Endothelial cell of umbilical vein (primary cell): Measurements from ENCODE around the gene CYB5A. TPM values are rescaled to one million over a fixed set of nuclear protein-coding genes. Genes with fewer than 3 reads are reported as not detected.

Experiments used
- BruUV-seq: library from RNA; stranded (reverse); fragments of 400-500 nt; replicated peaks from 2 replicates; lab custom pipeline; 2021; lab: Mats Ljungman, UMichigan
- CTCF ChIA-PET: fragments of 300-600, 350-600 bp; sonication (Branson Sonifier 250); formaldehyde crosslinking; loops from one replicate; lab custom pipeline; 2021; ENCODE audit warnings: antibody characterized with exemption, inconsistent platforms; lab: Charles Lee
- POLR2A ChIA-PET: fragments of 300-600, 350-600 bp; sonication (Branson Sonifier 250); formaldehyde crosslinking; loops from one replicate; lab custom pipeline; 2021; ENCODE audit warnings: antibody characterized with exemption, inconsistent platforms; lab: Charles Lee
- DNase-seq: peaks from one replicate; pipeline ENCODE4 v3.0.0-alpha.2; 2011; ENCODE audit warnings: low read depth, low spot score
- FAIRE-seq: peaks from 2 replicates; lab custom pipeline; 2011; peaks lifted over from hg19 to GRCh38; lab: Jason Lieb, UNC
- H2AFZ ChIP-seq: 2 replicates; pipeline ENCODE4 v1.6.0; 2012; ENCODE audit warnings: low read depth, low read length, control low read depth, inconsistent platforms
- H3K27ac ChIP-seq: 2 replicates; pipeline ENCODE4 v1.5.1; 2011; ENCODE audit warnings: low read depth, mild to moderate bottlenecking, control low read depth, low read length, moderate library complexity; ENCODE audit not compliant: insufficient read depth
- H3K27me3 ChIP-seq, 2 experiments: 2 replicates each; pipeline versions ENCODE4 v1.6.0 to v1.6.1; 2011; ENCODE audit warnings: low read length in 2 of 2, mixed read lengths in 1 of 2; ENCODE audit not compliant: control insufficient read depth in 2 of 2, insufficient read depth in 2 of 2
- H3K36me3 ChIP-seq, 2 experiments: 2 replicates in 1 of 2; 3 replicates in 1 of 2; pipeline ENCODE4 v1.5.1; 2011; ENCODE audit warnings: low read length in 2 of 2, mild to moderate bottlenecking in 1 of 2, moderate library complexity in 1 of 2; ENCODE audit not compliant: control insufficient read depth in 2 of 2, insufficient read depth in 2 of 2; ENCODE audit errors: extremely low read depth in 1 of 2
- H3K4me1 ChIP-seq: 3 replicates; pipeline ENCODE4 v1.5.1; 2011; ENCODE audit warnings: mild to moderate bottlenecking, low read length; ENCODE audit not compliant: control insufficient read depth, insufficient read depth; ENCODE audit errors: extremely low read depth
- H3K4me2 ChIP-seq: 2 replicates; pipeline ENCODE4 v1.6.1; 2011; ENCODE audit warnings: low read length, control low read depth, mixed read lengths; ENCODE audit not compliant: insufficient read depth
- H3K4me3 ChIP-seq, 3 experiments: fragments of 200-600 bp in 1 of 3; sonication (generic), shearing (Covaris generic) in 1 of 3; replicated peaks in 1 of 3; 2 replicates each; pipeline ENCODE4 v1.5.1; 2011 to 2016; ENCODE audit warnings: control low read depth in 3 of 3, low read length in 3 of 3, mild to moderate bottlenecking in 2 of 3, inconsistent platforms in 1 of 3, low read depth in 1 of 3, moderate library complexity in 1 of 3; ENCODE audit not compliant: insufficient read depth in 1 of 3
- H3K79me2 ChIP-seq: 2 replicates; pipeline ENCODE4 v1.6.0; 2012; ENCODE audit warnings: low read length, inconsistent platforms; ENCODE audit not compliant: control insufficient read depth, insufficient read depth
- H3K9ac ChIP-seq: replicated peaks from 2 replicates; pipeline ENCODE3; 2011; ENCODE audit warnings: low read length, control low read depth; ENCODE audit not compliant: insufficient read depth; ENCODE audit errors: extremely low read depth
- H3K9me1 ChIP-seq: replicated peaks from 3 replicates; pipeline ENCODE4 v1.6.0; 2011; ENCODE audit warnings: mild to moderate bottlenecking, low read length; ENCODE audit not compliant: control insufficient read depth, insufficient read depth; ENCODE audit errors: extremely low read depth
- H3K9me3 ChIP-seq: replicated peaks from 2 replicates; pipeline ENCODE4 v1.5.1; 2012; ENCODE audit warnings: low read length, inconsistent platforms; ENCODE audit not compliant: control insufficient read depth, insufficient read depth
- H4K20me1 ChIP-seq: replicated peaks from 2 replicates; pipeline ENCODE3; 2011; ENCODE audit warnings: mild to moderate bottlenecking, low read length; ENCODE audit not compliant: control insufficient read depth, insufficient read depth; ENCODE audit errors: extremely low read depth
- EZH2 ChIP-seq: IDR thresholded peaks from 2 replicates; pipeline ENCODE4 v1.6.1; 2012; ENCODE audit warnings: borderline replicate concordance, low read depth, mild to moderate bottlenecking, moderate library complexity, low read length, inconsistent platforms; ENCODE audit not compliant: severe bottlenecking
- FOS ChIP-seq: IDR thresholded peaks from 2 replicates; pipeline ENCODE4 v1.6.1; 2011; ENCODE audit warnings: mild to moderate bottlenecking, low read length, moderate library complexity, borderline replicate concordance; ENCODE audit not compliant: insufficient read depth
- GATA2 ChIP-seq: IDR thresholded peaks from 2 replicates; pipeline ENCODE4 v1.7.0; 2011; ENCODE audit warnings: low read depth, mild to moderate bottlenecking, moderate library complexity, mixed read lengths, low read length; ENCODE audit not compliant: insufficient read length, insufficient read depth
- JUN ChIP-seq: IDR thresholded peaks from 2 replicates; pipeline ENCODE4 v1.6.1; 2011; ENCODE audit warnings: borderline replicate concordance, low read depth; ENCODE audit not compliant: insufficient read length, insufficient read depth
- MYC ChIP-seq: IDR thresholded peaks from one replicate; pipeline ENCODE4 v1.6.1; 2011; ENCODE audit warnings: mild to moderate bottlenecking, low read depth, low read length
- POLR2A ChIP-seq: IDR thresholded peaks from 2 replicates; pipeline ENCODE4 v1.6.1; 2012; ENCODE audit warnings: low read depth, mild to moderate bottlenecking, control low read depth, low read length
- POLR2AphosphoS5 ChIP-seq: IDR thresholded peaks from 2 replicates; pipeline ENCODE4 v1.6.1; 2012; ENCODE audit warnings: low read depth, mild to moderate bottlenecking, control low read depth, low read length, moderate library complexity; ENCODE audit not compliant: insufficient read depth
- dilution Hi-C: fragments of 300-500 bp; cut with MboI; formaldehyde crosslinking; loops from one replicate; pipeline ENCODE4 v1.15.0; 2019; ENCODE audit warnings: low sequenced_read_pairs; ENCODE audit not compliant: extremely low pct_ligation_motif_present
- intact Hi-C: fragments of 100-400 bp; cut with micrococcal nuclease; formaldehyde crosslinking; loops from one replicate; pipeline ENCODE4 v1.10.0; 2022
- polyA plus RNA-seq, 4 experiments: library from polyadenylated mRNA; depleted of rRNA in 3 of 4; stranded (reverse) in 3 of 4; unstranded in 1 of 4; fragments of >200 nt; gene quantifications; 2 replicates each; pipeline versions ENCODE4 v1.2.1 to v1.2.3, GENCODE V29; 2011 to 2012; ENCODE audit warnings: missing spikeins in 1 of 4
- total RNA-seq: library from RNA; stranded (reverse); gene quantifications from 2 replicates; pipeline ENCODE4 v1.2.3, GENCODE V29; 2021
- TF ChIP-seq, protein P1 (sequence below), 2 donors: IDR thresholded peaks; 1 replicate in 1 of 2; 2 replicates in 1 of 2; pipeline ENCODE4 v1.5.1; 2011; ENCODE audit warnings: low read length in 2 of 2, mild to moderate bottlenecking in 2 of 2, moderate library complexity in 2 of 2, control low read depth in 1 of 2, inconsistent platforms in 1 of 2, low read depth in 1 of 2; ENCODE audit not compliant: insufficient read depth in 1 of 2; ENCODE audit errors: extremely low read depth in 1 of 2
- TF ChIP-seq, protein P2 (sequence below): IDR thresholded peaks from 2 replicates; pipeline ENCODE4 v1.6.1; 2011; ENCODE audit not compliant: insufficient read depth, insufficient read length

Gene CYB5A
- total and polyA plus RNA-seq, 2 donors (not counting 3 experiments of a cell fraction or from before 2014, with no cell fraction given), result 24.9 to 74.0 TPM

DNA sequence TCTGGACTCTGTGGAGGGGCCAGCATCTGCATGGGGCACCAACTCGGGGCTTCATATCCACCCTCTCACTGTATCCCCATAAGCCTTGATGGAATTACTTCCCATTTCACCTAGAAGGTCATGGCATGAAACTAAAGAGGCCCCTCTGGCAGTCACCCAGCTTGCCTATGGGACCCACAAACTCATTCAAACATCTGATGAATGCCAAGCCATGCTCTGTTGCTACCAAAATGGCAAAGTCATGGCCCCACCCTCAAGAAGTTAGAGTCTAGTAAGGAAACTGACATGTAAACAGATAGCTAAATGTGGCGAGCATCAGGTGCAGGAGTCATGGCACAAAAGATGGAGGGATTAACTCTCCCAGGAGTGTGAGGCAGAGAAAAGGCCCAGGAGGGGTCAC is 14.5 kb downstream of the CYB5A start:
- BruUV-seq, result no TSS peak
- Histone ChIP-seq H3K9me1 (no peaks in the 10 kb centered on the region), H3K9me3 (no peaks in the 10 kb centered on the region), H3K9ac (no peak overlapping the region), H3K36me3 (no peaks in the 10 kb centered on the region), H3K4me2 (no peak overlapping the region), H3K27me3 (no peaks in the 10 kb centered on the region), H3K27ac (no peak overlapping the region), H3K4me1 (peaks cover 4% of the 10 kb centered on the region), H3K4me3 (no peak overlapping the region), H2AFZ (no peak overlapping the region), H3K79me2 (no peaks in the 10 kb centered on the region), H4K20me1 (no peaks in the 10 kb centered on the region)
- intact Hi-C loops (no loop called here), dilution Hi-C loops (no loop called here)
- CTCF ChIA-PET, result no interaction called here
- TF ChIP-seq EZH2 (no peak), POLR2AphosphoS5 (no peak), POLR2A (no peak), JUN (no peak), FOS (no peak), GATA2 (no peak), MYC (no peak)
- TF ChIP-seq, protein P1, sequence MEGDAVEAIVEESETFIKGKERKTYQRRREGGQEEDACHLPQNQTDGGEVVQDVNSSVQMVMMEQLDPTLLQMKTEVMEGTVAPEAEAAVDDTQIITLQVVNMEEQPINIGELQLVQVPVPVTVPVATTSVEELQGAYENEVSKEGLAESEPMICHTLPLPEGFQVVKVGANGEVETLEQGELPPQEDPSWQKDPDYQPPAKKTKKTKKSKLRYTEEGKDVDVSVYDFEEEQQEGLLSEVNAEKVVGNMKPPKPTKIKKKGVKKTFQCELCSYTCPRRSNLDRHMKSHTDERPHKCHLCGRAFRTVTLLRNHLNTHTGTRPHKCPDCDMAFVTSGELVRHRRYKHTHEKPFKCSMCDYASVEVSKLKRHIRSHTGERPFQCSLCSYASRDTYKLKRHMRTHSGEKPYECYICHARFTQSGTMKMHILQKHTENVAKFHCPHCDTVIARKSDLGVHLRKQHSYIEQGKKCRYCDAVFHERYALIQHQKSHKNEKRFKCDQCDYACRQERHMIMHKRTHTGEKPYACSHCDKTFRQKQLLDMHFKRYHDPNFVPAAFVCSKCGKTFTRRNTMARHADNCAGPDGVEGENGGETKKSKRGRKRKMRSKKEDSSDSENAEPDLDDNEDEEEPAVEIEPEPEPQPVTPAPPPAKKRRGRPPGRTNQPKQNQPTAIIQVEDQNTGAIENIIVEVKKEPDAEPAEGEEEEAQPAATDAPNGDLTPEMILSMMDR (IDR thresholded peaks at IDR 0.05; ENCODE audit: extremely low read depth in 1 of 2, insufficient read depth in 1 of 2, low read depth in 1 of 2, low read length in 2 of 2), result no peak
- TF ChIP-seq, protein P2, sequence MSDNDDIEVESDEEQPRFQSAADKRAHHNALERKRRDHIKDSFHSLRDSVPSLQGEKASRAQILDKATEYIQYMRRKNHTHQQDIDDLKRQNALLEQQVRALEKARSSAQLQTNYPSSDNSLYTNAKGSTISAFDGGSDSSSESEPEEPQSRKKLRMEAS, result no peak
- no peak for DNase-seq
- no peak for FAIRE-seq
- POLR2A ChIA-PET, result no interaction called here
